Erythroblast (primary cell): ENCODE measurements around the gene CACNA1B.

Source experiments
- GATA1 ChIP-seq: IDR thresholded peaks from 2 replicates; pipeline ENCODE4 v1.6.1; 2011; ENCODE audit warnings: low read depth, mild to moderate bottlenecking, control low read depth, low read length, moderate library complexity
- POLR2A ChIP-seq: IDR thresholded peaks from 2 replicates; pipeline ENCODE4 v1.6.1; 2011; ENCODE audit warnings: mild to moderate bottlenecking, low read length

GRCh38 chr9:137913771-137914767 lies 36.5 kb downstream of the CACNA1B start:
- no peak for TF ChIP-seq GATA1
- TF ChIP-seq POLR2A = no peak
